HepG2 (cell line): ENCODE results near the gene CDK9. TPM values are rescaled to one million over a fixed set of nuclear protein-coding genes. Genes with fewer than 3 reads are reported as not detected.

Source experiments
- CEBPG ChIP-seq: IDR thresholded peaks from 2 replicates; pipeline ENCODE4 v1.6.1; 2016
- FIP1L1 ChIP-seq: fragments of 200-400 bp; formaldehyde crosslinking; IDR thresholded peaks from 2 replicates; pipeline ENCODE4 v1.6.1; 2018; ENCODE audit warnings: low read depth, mild to moderate bottlenecking, low read length, moderate library complexity, borderline replicate concordance; ENCODE audit not compliant: insufficient read depth
- GABPB1 ChIP-seq: IDR thresholded peaks from 2 replicates; pipeline ENCODE4 v1.6.1; 2016; ENCODE audit warnings: mild to moderate bottlenecking, missing genetic modification reagents, moderate library complexity, missing compliant biosample characterization
- GLI4 ChIP-seq: sonication (generic); formaldehyde crosslinking; IDR thresholded peaks from 2 replicates; pipeline ENCODE4 v1.5.1; 2020; ENCODE audit warnings: missing genetic modification reagents, mild to moderate bottlenecking, moderate library complexity, borderline replicate concordance
- HES4 ChIP-seq: sonication (generic); formaldehyde crosslinking; IDR thresholded peaks from 2 replicates; pipeline ENCODE4 v1.9.0; 2021; ENCODE audit warnings: mild to moderate bottlenecking, missing genetic modification reagents, borderline replicate concordance
- HOXA7 ChIP-seq: sonication (generic); formaldehyde crosslinking; IDR thresholded peaks from 2 replicates; pipeline ENCODE4 v1.8.1; 2022; ENCODE audit warnings: mild to moderate bottlenecking, missing genetic modification reagents, moderate library complexity
- NCOA5 ChIP-seq: sonication (generic); formaldehyde crosslinking; IDR thresholded peaks from 2 replicates; pipeline ENCODE4 v1.4.0; 2020; ENCODE audit warnings: missing genetic modification reagents
- NR2F6 ChIP-seq, 2 experiments: IDR thresholded peaks; 2 replicates each; pipeline ENCODE4 v1.6.1; 2016; ENCODE audit warnings: antibody characterized with exemption in 1 of 2, mild to moderate bottlenecking in 1 of 2
- ONECUT2 ChIP-seq: sonication (generic); formaldehyde crosslinking; IDR thresholded peaks from 2 replicates; pipeline ENCODE4 v1.4.0; 2020; ENCODE audit warnings: missing genetic modification reagents
- RBM22 ChIP-seq: fragments of 200-400 bp; formaldehyde crosslinking; optimal IDR thresholded peaks from 2 replicates; pipeline ENCODE3; 2017; ENCODE audit warnings: mild to moderate bottlenecking, low read length, moderate library complexity
- SNAPC2 ChIP-seq: sonication (generic); formaldehyde crosslinking; IDR thresholded peaks from 2 replicates; pipeline ENCODE4 v1.8.1; 2022; ENCODE audit warnings: mild to moderate bottlenecking, missing genetic modification reagents
- ZBTB7B ChIP-seq: sonication (generic); formaldehyde crosslinking; IDR thresholded peaks from 2 replicates; pipeline ENCODE4 v1.4.0; 2020; ENCODE audit warnings: missing genetic modification reagents
- ZMYM3 ChIP-seq: sonication (generic); formaldehyde crosslinking; IDR thresholded peaks from 2 replicates; pipeline ENCODE4 v1.5.1; 2020; ENCODE audit warnings: mild to moderate bottlenecking, missing genetic modification reagents
- ZNF350 ChIP-seq: sonication (generic); formaldehyde crosslinking; IDR thresholded peaks from 2 replicates; pipeline ENCODE4 v1.4.0; 2020; ENCODE audit warnings: mild to moderate bottlenecking, low read depth, missing genetic modification reagents, borderline replicate concordance
- polyA plus RNA-seq, 8 experiments: library from polyadenylated mRNA; depleted of rRNA in 3 of 8; stranded (reverse) in 7 of 8; unstranded in 1 of 8; fragments of >200 nt; fragmentation: Illumina TruSeq in 4 of 8; extraction: Trizol in 4 of 8; gene quantifications; 2 replicates each; pipeline versions ENCODE4 v1.2.1 to v1.2.3, GENCODE V29; 2011 to 2016; ENCODE audit warnings: low read depth in 4 of 8, missing spikeins in 1 of 8, mixed read lengths in 1 of 8; ENCODE audit not compliant: insufficient read depth in 1 of 8
- total RNA-seq, 5 experiments: library from RNA; depleted of rRNA; stranded (reverse); fragments of >200 nt; fragmentation: Illumina TruSeq; extraction: Trizol; gene quantifications; 2 replicates each; pipeline ENCODE4 v1.2.3, GENCODE V29; 2016; ENCODE audit warnings: low read depth in 1 of 5
- TF ChIP-seq, protein P1 (sequence below): sonication (generic); formaldehyde crosslinking; IDR thresholded peaks from 2 replicates; pipeline ENCODE4 v1.4.0; 2020; ENCODE audit warnings: missing genetic modification reagents, borderline replicate concordance
- TF ChIP-seq, protein P2 (sequence below): sonication (generic); formaldehyde crosslinking; IDR thresholded peaks from 2 replicates; pipeline ENCODE4 v1.8.0; 2022; ENCODE audit warnings: mild to moderate bottlenecking, missing genetic modification reagents
- TF ChIP-seq, protein P3 (sequence below): sonication (generic); formaldehyde crosslinking; IDR thresholded peaks from 2 replicates; pipeline ENCODE4 v1.4.0; 2020; ENCODE audit warnings: missing genetic modification reagents
- TF ChIP-seq, protein P4 (sequence below): IDR thresholded peaks from 2 replicates; pipeline ENCODE4 v1.6.1; 2016; ENCODE audit warnings: mild to moderate bottlenecking, missing biosample characterization, missing genetic modification reagents
- TF ChIP-seq, protein P5 (sequence below): sonication (generic); formaldehyde crosslinking; IDR thresholded peaks from 2 replicates; pipeline ENCODE4 v1.4.0; 2020; ENCODE audit warnings: missing genetic modification reagents
- TF ChIP-seq, protein P6 (sequence below): sonication (generic); formaldehyde crosslinking; IDR thresholded peaks from 2 replicates; pipeline ENCODE4 v1.4.0; 2020; ENCODE audit warnings: mild to moderate bottlenecking, missing genetic modification reagents

The CDK9 gene
- total and polyA plus RNA-seq, 2 of the 13 experiments (the other 11 are each of a cell fraction or from before 2014, with no cell fraction given) = 16.8 to 21.5 TPM

DNA sequence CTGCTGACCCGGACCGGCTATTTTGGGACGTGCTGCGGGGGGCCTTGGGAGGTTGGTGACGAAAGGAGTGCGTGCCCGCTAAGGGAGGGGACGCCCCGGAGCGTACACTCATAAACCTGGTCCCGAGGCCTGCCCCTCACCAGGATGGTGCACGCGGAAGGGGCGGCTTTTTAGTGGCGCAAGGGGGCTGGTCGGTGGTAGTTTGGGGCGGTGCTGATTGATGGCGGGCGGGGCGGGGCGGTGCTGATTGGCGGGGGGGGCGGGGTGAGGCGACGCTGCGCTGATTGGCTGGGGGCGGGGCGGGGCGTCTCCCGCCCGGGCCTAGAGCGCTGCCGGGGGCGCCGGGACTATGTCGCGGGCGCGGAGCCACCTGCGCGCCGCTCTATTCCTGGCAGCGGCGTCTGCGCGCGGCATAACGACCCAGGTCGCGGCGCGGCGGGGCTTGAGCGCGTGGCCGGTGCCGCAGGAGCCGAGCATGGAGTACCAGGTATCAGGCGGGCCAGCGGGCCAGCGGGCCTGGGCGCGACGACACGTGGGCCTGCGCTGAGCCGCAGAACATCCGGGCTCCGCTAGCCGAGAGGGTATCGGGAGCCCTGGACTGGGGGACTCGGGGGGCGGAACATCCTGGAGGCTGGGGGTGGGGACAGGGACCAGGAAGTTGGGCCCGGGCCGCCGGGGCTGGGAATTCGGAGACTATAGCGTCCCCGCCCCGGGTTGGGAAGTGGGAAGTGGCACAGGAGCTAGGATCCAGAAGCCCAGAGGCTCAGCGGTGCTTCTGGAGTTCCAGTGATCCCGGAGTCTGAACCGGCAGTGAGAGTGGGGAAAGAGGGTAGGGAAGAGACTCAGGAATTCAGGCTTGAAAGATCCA lies 17.0 kb downstream of the CDK9 start, which contains the start of gene FPGS (continued):
- TF ChIP-seq, protein P1, sequence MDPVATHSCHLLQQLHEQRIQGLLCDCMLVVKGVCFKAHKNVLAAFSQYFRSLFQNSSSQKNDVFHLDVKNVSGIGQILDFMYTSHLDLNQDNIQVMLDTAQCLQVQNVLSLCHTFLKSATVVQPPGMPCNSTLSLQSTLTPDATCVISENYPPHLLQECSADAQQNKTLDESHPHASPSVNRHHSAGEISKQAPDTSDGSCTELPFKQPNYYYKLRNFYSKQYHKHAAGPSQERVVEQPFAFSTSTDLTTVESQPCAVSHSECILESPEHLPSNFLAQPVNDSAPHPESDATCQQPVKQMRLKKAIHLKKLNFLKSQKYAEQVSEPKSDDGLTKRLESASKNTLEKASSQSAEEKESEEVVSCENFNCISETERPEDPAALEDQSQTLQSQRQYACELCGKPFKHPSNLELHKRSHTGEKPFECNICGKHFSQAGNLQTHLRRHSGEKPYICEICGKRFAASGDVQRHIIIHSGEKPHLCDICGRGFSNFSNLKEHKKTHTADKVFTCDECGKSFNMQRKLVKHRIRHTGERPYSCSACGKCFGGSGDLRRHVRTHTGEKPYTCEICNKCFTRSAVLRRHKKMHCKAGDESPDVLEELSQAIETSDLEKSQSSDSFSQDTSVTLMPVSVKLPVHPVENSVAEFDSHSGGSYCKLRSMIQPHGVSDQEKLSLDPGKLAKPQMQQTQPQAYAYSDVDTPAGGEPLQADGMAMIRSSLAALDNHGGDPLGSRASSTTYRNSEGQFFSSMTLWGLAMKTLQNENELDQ = no peak
- TF ChIP-seq HOXA7 = no peak
- TF ChIP-seq, protein P2, sequence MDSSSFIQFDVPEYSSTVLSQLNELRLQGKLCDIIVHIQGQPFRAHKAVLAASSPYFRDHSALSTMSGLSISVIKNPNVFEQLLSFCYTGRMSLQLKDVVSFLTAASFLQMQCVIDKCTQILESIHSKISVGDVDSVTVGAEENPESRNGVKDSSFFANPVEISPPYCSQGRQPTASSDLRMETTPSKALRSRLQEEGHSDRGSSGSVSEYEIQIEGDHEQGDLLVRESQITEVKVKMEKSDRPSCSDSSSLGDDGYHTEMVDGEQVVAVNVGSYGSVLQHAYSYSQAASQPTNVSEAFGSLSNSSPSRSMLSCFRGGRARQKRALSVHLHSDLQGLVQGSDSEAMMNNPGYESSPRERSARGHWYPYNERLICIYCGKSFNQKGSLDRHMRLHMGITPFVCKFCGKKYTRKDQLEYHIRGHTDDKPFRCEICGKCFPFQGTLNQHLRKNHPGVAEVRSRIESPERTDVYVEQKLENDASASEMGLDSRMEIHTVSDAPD (CRISPR knock-in tag) = no peak
- no peak for TF ChIP-seq ZMYM3 (CRISPR knock-in tag)
- no peak for TF ChIP-seq RBM22
- no peak for TF ChIP-seq FIP1L1
- TF ChIP-seq, protein P3, sequence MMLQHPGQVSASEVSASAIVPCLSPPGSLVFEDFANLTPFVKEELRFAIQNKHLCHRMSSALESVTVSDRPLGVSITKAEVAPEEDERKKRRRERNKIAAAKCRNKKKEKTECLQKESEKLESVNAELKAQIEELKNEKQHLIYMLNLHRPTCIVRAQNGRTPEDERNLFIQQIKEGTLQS (CRISPR knock-in tag) = 0 out of 2 replicates have a peak, but pooled peaks have one; percentile 23
- no peak for TF ChIP-seq GLI4 (CRISPR knock-in tag)
- no peak for TF ChIP-seq ONECUT2 (CRISPR knock-in tag)
- peak; percentile 13; the same call in 1 of the 2 replicates for TF ChIP-seq ZBTB7B
- no peak for TF ChIP-seq SNAPC2 (CRISPR knock-in tag)
- TF ChIP-seq, protein P4, sequence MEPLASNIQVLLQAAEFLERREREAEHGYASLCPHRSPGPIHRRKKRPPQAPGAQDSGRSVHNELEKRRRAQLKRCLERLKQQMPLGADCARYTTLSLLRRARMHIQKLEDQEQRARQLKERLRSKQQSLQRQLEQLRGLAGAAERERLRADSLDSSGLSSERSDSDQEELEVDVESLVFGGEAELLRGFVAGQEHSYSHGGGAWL = peak; percentile 82; the same call in 1 of the 2 replicates
- 0 out of 2 replicates have a peak, but pooled peaks have one; percentile 29 for TF ChIP-seq HES4 (CRISPR knock-in tag)
- TF ChIP-seq, protein P5, sequence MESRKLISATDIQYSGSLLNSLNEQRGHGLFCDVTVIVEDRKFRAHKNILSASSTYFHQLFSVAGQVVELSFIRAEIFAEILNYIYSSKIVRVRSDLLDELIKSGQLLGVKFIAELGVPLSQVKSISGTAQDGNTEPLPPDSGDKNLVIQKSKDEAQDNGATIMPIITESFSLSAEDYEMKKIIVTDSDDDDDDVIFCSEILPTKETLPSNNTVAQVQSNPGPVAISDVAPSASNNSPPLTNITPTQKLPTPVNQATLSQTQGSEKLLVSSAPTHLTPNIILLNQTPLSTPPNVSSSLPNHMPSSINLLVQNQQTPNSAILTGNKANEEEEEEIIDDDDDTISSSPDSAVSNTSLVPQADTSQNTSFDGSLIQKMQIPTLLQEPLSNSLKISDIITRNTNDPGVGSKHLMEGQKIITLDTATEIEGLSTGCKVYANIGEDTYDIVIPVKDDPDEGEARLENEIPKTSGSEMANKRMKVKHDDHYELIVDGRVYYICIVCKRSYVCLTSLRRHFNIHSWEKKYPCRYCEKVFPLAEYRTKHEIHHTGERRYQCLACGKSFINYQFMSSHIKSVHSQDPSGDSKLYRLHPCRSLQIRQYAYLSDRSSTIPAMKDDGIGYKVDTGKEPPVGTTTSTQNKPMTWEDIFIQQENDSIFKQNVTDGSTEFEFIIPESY (CRISPR knock-in tag) = no peak
- TF ChIP-seq GABPB1 = peak; percentile 86
- TF ChIP-seq, protein P6, sequence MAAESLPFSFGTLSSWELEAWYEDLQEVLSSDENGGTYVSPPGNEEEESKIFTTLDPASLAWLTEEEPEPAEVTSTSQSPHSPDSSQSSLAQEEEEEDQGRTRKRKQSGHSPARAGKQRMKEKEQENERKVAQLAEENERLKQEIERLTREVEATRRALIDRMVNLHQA (CRISPR knock-in tag) = no peak
- TF ChIP-seq CEBPG = no peak
- TF ChIP-seq ZNF350 = no peak; the same call in 1 of the 2 replicates
- no peak for TF ChIP-seq NR2F6 (IDR thresholded peaks at IDR 0.05)
- TF ChIP-seq NR2F6 (CRISPR knock-in tag; IDR thresholded peaks at IDR 0.05) = no peak
- TF ChIP-seq NCOA5 (CRISPR knock-in tag) = no peak
